Endothelial cell of umbilical vein (primary cell): ENCODE measurements around the gene PSTPIP1.

Source experiments
- CTCF ChIP-seq, 2 donors: IDR thresholded peaks; 1 replicate in 1 of 2; 2 replicates in 1 of 2; pipeline ENCODE4 v1.5.1; 2011; ENCODE audit warnings: low read length in 2 of 2, mild to moderate bottlenecking in 2 of 2, moderate library complexity in 2 of 2, control low read depth in 1 of 2, inconsistent platforms in 1 of 2, low read depth in 1 of 2; ENCODE audit not compliant: insufficient read depth in 1 of 2; ENCODE audit errors: extremely low read depth in 1 of 2
- FOS ChIP-seq: IDR thresholded peaks from 2 replicates; pipeline ENCODE4 v1.6.1; 2011; ENCODE audit warnings: mild to moderate bottlenecking, low read length, moderate library complexity, borderline replicate concordance; ENCODE audit not compliant: insufficient read depth
- MAX ChIP-seq: IDR thresholded peaks from 2 replicates; pipeline ENCODE4 v1.6.1; 2011; ENCODE audit not compliant: insufficient read depth, insufficient read length
- POLR2A ChIP-seq: IDR thresholded peaks from 2 replicates; pipeline ENCODE4 v1.6.1; 2012; ENCODE audit warnings: low read depth, mild to moderate bottlenecking, control low read depth, low read length
- POLR2AphosphoS5 ChIP-seq: IDR thresholded peaks from 2 replicates; pipeline ENCODE4 v1.6.1; 2012; ENCODE audit warnings: low read depth, mild to moderate bottlenecking, control low read depth, low read length, moderate library complexity; ENCODE audit not compliant: insufficient read depth

GRCh38 chr15:77002954-77003912 is 8.3 kb downstream of the PSTPIP1 start:
- TF ChIP-seq POLR2AphosphoS5 (no peak), FOS (no peak), CTCF (IDR thresholded peaks at IDR 0.05; ENCODE audit: extremely low read depth in 1 of 2, insufficient read depth in 1 of 2, low read depth in 1 of 2, low read length in 2 of 2) (no peak), MAX (no peak), POLR2A (no peak)
